ENCODE results near the gene ENGASE.

- TF ChIP-seq EZH2 (IDR thresholded peaks at IDR 0.05; ENCODE audit: insufficient read depth, poor library complexity, severe bottlenecking) (no peak), EZH2phosphoT487 (IDR thresholded peaks at IDR 0.05; ENCODE audit: insufficient read depth, low read depth) (no peak)
Measured at GRCh38 chr17:79080349-79080748, 5.7 kb downstream of the ENGASE start.
